LNCaP clone FGC (cell line): ENCODE measurements around the gene AFF2.

Source experiments
- DNase-seq: peaks from one replicate; pipeline ENCODE4 v3.0.0-alpha.2; 2011; ENCODE audit warnings: low read depth
- H3K4me3 ChIP-seq: 2 replicates; pipeline ENCODE4 v1.5.1; 2011; ENCODE audit warnings: mild to moderate bottlenecking, low read depth, low read length, control low read depth
- TF ChIP-seq, protein P1 (sequence below): IDR thresholded peaks from 2 replicates; pipeline ENCODE4 v1.5.1; 2012; ENCODE audit warnings: mild to moderate bottlenecking; ENCODE audit not compliant: control insufficient read depth, insufficient read depth; ENCODE audit errors: extremely low read depth

The AFF2 gene

DNA sequence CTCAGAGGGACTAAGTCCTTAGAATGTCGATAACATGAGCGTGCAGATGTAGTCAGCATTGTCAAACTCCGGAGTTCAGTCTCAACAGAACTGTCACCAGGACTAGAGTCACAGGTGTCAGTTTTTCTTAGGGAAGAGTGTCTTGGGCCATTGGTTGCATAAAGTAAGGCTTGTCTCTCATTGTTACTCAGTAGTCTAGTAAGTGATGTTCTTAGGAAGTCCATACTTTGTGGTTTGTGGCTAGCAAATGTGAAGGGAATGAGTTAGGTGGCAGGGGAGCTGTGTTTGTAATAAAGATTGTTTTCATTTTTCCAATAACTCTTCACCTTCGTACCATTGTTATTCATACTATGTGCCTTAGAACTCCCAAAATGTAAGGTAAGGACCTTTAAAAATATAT, 119.6 kb downstream of the AFF2 start:
- no peak overlapping the region for H3K4me3 ChIP-seq
- TF ChIP-seq, protein P1, sequence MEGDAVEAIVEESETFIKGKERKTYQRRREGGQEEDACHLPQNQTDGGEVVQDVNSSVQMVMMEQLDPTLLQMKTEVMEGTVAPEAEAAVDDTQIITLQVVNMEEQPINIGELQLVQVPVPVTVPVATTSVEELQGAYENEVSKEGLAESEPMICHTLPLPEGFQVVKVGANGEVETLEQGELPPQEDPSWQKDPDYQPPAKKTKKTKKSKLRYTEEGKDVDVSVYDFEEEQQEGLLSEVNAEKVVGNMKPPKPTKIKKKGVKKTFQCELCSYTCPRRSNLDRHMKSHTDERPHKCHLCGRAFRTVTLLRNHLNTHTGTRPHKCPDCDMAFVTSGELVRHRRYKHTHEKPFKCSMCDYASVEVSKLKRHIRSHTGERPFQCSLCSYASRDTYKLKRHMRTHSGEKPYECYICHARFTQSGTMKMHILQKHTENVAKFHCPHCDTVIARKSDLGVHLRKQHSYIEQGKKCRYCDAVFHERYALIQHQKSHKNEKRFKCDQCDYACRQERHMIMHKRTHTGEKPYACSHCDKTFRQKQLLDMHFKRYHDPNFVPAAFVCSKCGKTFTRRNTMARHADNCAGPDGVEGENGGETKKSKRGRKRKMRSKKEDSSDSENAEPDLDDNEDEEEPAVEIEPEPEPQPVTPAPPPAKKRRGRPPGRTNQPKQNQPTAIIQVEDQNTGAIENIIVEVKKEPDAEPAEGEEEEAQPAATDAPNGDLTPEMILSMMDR = no peak
- no peak for DNase-seq

DNA sequence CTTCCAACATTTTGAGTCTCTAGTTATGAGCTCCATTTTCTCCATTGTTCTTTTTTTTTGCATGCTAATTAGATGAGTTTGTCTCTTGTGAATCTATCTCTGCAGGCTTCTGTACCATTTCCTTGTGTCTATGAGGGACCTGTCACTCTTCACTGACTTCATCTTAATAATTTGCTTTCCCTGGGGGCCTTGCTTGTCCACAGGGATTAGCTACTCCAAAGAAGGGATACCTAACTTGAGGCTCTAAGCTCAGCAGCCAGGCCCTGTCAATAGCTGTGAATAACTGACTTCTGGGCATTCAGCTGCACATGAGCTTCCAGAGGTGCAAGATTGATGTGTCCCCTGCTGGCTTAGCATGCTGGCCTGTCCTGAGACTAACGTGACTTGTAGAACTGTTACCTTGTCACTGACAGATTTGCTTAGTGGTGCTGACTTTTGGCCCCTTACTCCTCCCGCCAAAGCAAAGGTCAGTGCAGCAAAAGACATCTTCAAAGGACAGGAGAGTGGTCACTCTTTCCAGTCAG, 124.6 kb downstream of the AFF2 start:
- H3K4me3 ChIP-seq = no peak overlapping the region
- no peak for DNase-seq
- TF ChIP-seq, protein P1 = no peak

DNA sequence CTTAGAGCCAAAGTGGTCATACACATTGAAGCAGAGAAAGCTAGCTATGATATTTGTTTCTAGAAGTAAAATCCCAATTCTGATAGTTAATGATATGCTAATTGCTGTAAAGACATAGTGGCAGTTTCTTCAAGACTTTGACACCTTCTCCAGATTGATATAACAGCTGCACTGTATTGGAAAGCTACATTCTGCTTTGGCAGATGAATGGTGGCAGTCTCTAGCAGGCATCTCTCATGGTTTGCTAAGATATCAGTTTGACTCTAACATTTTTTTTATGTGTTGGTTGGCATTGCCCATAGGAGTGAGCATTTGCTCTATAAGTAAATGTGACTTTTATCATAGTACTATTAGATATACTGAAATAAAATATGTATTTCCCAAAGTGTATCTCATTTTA, 128.2 kb downstream of the AFF2 start:
- TF ChIP-seq, protein P1 = no peak
- DNase-seq = no peak
- no peak overlapping the region for H3K4me3 ChIP-seq

DNA sequence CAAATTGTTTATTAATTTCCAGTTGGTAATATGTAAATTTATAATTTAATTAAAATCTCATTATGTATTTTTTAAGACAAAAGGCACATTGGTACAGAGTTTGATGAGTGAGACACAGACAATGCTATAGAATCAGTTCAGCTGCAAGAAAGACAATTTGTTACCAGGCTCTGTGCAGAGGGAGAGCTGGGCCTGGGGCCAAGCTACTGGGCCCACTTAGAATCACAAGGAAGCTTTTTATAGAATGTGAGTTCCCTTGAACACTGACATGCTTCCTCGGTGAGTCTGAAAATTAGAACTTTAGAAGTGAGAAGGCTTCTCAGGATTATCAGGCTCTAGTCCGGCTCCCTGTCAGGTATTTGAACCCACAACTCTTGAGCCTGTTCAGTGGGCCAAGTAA, 129.0 kb downstream of the AFF2 start:
- H3K4me3 ChIP-seq = no peak overlapping the region
- DNase-seq = no peak
- TF ChIP-seq, protein P1 = no peak

DNA sequence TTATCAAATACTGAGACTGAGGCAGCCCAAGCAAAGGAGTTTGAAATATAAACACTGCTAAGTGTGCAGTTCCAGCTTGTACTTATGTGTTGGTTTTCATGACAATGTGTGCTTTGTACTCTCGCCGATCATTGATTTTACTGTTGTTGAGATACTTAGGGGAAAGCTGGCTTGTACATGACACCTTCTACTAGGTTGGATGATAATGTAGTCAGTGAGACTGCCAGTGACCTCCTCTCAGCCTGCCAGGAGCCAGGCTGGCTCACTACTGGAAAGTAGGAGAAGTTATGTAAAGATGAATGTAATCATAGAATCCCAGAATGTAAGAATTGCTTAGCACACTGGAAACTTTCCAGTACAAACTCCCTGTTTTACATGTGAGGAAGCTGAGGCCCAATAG, 132.0 kb downstream of the AFF2 start:
- TF ChIP-seq, protein P1 = no peak
- DNase-seq = peak; percentile 11
- no peak overlapping the region for H3K4me3 ChIP-seq

DNA sequence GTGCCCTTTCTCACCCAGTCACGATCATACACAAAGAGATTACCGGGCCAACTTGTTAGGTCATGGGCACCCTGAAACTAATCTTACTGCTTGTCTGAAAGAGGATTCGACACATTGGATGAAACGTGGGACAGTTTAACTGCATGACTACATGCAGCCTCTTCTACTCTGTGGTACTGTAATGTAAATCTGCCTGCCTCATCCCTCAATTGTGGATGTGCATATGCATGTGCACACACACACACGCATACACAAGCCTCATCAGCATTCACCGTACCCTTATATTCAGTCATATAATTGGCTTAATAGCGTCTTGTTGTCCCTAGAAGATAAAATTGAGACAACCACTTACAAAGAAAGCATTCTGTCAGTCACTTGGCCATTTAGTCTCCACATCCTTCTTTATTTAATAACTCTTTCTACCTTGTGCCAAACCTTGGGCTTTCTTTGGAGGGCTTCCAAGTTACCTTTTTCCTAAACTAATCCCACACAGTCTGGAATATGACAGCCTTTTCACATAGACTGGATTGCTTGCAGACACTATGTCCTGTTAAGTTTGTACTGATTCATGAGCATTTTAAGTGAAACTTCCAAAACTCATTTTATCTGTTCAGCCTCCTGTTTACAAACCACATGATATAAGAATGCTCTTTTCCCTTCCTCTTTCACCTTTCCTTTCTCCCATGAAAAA, 132.9 kb downstream of the AFF2 start:
- H3K4me3 ChIP-seq = no peak overlapping the region
- DNase-seq = no peak
- TF ChIP-seq, protein P1 = no peak

DNA sequence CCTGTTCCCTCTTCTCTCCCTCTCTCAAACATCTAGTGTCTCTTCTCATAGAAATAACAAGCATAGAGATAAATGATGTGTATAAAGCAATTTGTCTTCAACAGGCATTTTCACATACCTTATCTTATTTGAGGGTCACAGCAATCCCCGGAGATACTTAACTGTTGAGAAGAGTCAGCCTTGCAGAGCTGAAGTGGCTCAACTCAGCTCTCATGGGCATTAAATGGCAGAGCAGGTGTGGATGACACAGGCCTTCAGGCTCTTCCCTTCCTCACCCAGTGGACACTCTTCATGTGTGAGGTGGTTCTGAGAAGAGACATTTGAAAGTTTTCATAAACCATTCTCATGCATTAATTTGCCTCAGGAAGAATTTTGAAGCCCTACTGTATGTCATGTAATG, 134.2 kb downstream of the AFF2 start:
- TF ChIP-seq, protein P1 = no peak
- no peak overlapping the region for H3K4me3 ChIP-seq
- DNase-seq = no peak
